ENCODE data around the gene PLVAP. TPM values are rescaled to one million over a fixed set of nuclear protein-coding genes. Genes with fewer than 3 reads are reported as not detected.
A peak's percentile ranks its signal among the peaks of the same experiment; 100 is the strongest.
"Not testable (repeated sequence)": the region's sequence is repeated elsewhere in the genome, so short reads cannot be mapped to it uniquely, and the experiment has no call there.

PLVAP gene
- total RNA-seq, 1 experiment from 2014 or later: not detected

GRCh38 chr19:17389957-17390664 is 13.0 kb upstream of the PLVAP start:
- Histone ChIP-seq H3K27me3 (no peaks in the 10 kb centered on the region), H3K4me1 (0 out of 2 replicates have a peak, but pooled peaks cover 3% of the 10 kb centered on the region), H3K36me3 (no peaks in the 10 kb centered on the region), H3K27ac (no peak overlapping the region), H3K9me3 (replicated peaks) (no peaks in the 10 kb centered on the region; the same call in 1 of the 2 replicates), H3K4me3 (peak overlapping the region; percentile 44)
- DNase-seq: no peak

GRCh38 chr19:17389288-17389687 is 12.1 kb upstream of the PLVAP start:
- no peak overlapping the region for H3K27ac ChIP-seq
- H3K9me3 ChIP-seq (replicated peaks): no peaks in the 10 kb centered on the region; the same call in 1 of the 2 replicates
- no peak for DNase-seq
- no peaks in the 10 kb centered on the region for H3K36me3 ChIP-seq
- H3K4me3 ChIP-seq: no peak overlapping the region
- no peaks in the 10 kb centered on the region for H3K27me3 ChIP-seq
- H3K4me1 ChIP-seq: 0 out of 2 replicates have a peak, but pooled peaks cover 3% of the 10 kb centered on the region

GRCh38 chr19:17385878-17386611 is 8.9 kb upstream of the PLVAP start:
- Histone ChIP-seq H3K27me3 (no peaks in the 10 kb centered on the region), H3K9me3 (replicated peaks) (peaks cover 3% of the 10 kb centered on the region), H3K36me3 (no peaks in the 10 kb centered on the region), H3K27ac (no peak overlapping the region), H3K4me3 (no peak overlapping the region), H3K4me1 (no peaks in the 10 kb centered on the region)
- peak; percentile 74 to 81 for DNase-seq

GRCh38 chr19:17380426-17381138 is 3.4 kb upstream of the PLVAP start:
- peaks cover 8% of the 10 kb centered on the region for H3K9me3 ChIP-seq (replicated peaks)

GRCh38 chr19:17379221-17379631 is 2.1 kb upstream of the PLVAP start:
- DNase-seq: no peak
- Histone ChIP-seq H3K9me3 (replicated peaks) (peaks cover 8% of the 10 kb centered on the region), H3K4me1 (no peaks in the 10 kb centered on the region; the same call in 1 of the 2 replicates), H3K36me3 (no peaks in the 10 kb centered on the region), H3K4me3 (no peak overlapping the region), H3K27me3 (peaks cover 23% of the 10 kb centered on the region), H3K27ac (no peak overlapping the region)

More at GRCh38 chr19:17380426-17381138, 3.4 kb upstream of the PLVAP start:
- Histone ChIP-seq H3K36me3 (no peaks in the 10 kb centered on the region), H3K4me3 (no peak overlapping the region), H3K4me1 (no peaks in the 10 kb centered on the region), H3K27ac (no peak overlapping the region), H3K27me3 (peaks cover 10% of the 10 kb centered on the region)
- DNase-seq: no peak

- Histone ChIP-seq H3K4me1 (no peaks in the 10 kb centered on the region; the same call in 1 of the 2 replicates), H3K27me3 (peaks cover 23% of the 10 kb centered on the region), H3K9me3 (replicated peaks) (peaks cover 8% of the 10 kb centered on the region), H3K27ac (no peak overlapping the region), H3K36me3 (no peaks in the 10 kb centered on the region), H3K4me3 (no peak overlapping the region)
- DNase-seq: no peak
Measured at GRCh38 chr19:17378271-17378670, 1.1 kb upstream of the PLVAP start.

GRCh38 chr19:17370026-17370587 is 7.0 kb downstream of the PLVAP start:
- peaks cover 8% of the 10 kb centered on the region for H3K27me3 ChIP-seq
- no peaks in the 10 kb centered on the region for H3K9me3 ChIP-seq (replicated peaks)
- no peak overlapping the region for H3K4me3 ChIP-seq
- H3K36me3 ChIP-seq: no peaks in the 10 kb centered on the region
- no peak overlapping the region for H3K27ac ChIP-seq
- H3K4me1 ChIP-seq: peaks cover 4% of the 10 kb centered on the region; the same call in 1 of the 2 replicates
- peak in 1 of 2 experiments; percentile 62 for DNase-seq

GRCh38 chr19:17365361-17365760 is 11.8 kb downstream of the PLVAP start:
- Histone ChIP-seq H3K27ac (no peak overlapping the region), H3K4me3 (no peak overlapping the region), H3K9me3 (replicated peaks) (no peaks in the 10 kb centered on the region), H3K4me1 (peaks cover 4% of the 10 kb centered on the region; the same call in 1 of the 2 replicates), H3K27me3 (no peaks in the 10 kb centered on the region), H3K36me3 (no peaks in the 10 kb centered on the region)
- no peak for DNase-seq

- not testable (repeated sequence) for H3K4me1 ChIP-seq; H3K27ac ChIP-seq; DNase-seq; H3K27me3 ChIP-seq; H3K36me3 ChIP-seq; H3K9me3 ChIP-seq (replicated peaks); H3K4me3 ChIP-seq
Measured at GRCh38 chr19:17363852-17364605, 13.1 kb downstream of the PLVAP start.

GRCh38 chr19:17359905-17360800 is 17.0 kb downstream of the PLVAP start:
- H3K9me3 ChIP-seq (replicated peaks): no peaks in the 10 kb centered on the region
- no peak overlapping the region for H3K27ac ChIP-seq
- H3K4me3 ChIP-seq: no peak overlapping the region
- no peaks in the 10 kb centered on the region for H3K4me1 ChIP-seq
- DNase-seq: no peak
- peaks cover 14% of the 10 kb centered on the region for H3K27me3 ChIP-seq
- H3K36me3 ChIP-seq: no peaks in the 10 kb centered on the region

GRCh38 chr19:17358395-17358794 is 18.7 kb downstream of the PLVAP start:
- Histone ChIP-seq H3K4me1 (no peaks in the 10 kb centered on the region), H3K27ac (no peak overlapping the region), H3K36me3 (no peaks in the 10 kb centered on the region), H3K27me3 (peaks cover 15% of the 10 kb centered on the region), H3K9me3 (replicated peaks) (no peaks in the 10 kb centered on the region), H3K4me3 (no peak overlapping the region)
- no peak for DNase-seq

GRCh38 chr19:17357724-17358123 is 19.4 kb downstream of the PLVAP start:
- Histone ChIP-seq H3K27me3 (peaks cover 20% of the 10 kb centered on the region), H3K9me3 (replicated peaks) (no peaks in the 10 kb centered on the region), H3K4me3 (no peak overlapping the region), H3K27ac (no peak overlapping the region), H3K4me1 (no peaks in the 10 kb centered on the region), H3K36me3 (no peaks in the 10 kb centered on the region)
- DNase-seq: no peak

- H3K27me3 ChIP-seq: peaks cover 20% of the 10 kb centered on the region
- H3K4me3 ChIP-seq: no peak overlapping the region
- H3K9me3 ChIP-seq (replicated peaks): no peaks in the 10 kb centered on the region
- H3K4me1 ChIP-seq: no peaks in the 10 kb centered on the region
- DNase-seq: no peak
- H3K36me3 ChIP-seq: no peaks in the 10 kb centered on the region
- no peak overlapping the region for H3K27ac ChIP-seq
Measured at GRCh38 chr19:17357078-17357666, 20.0 kb downstream of the PLVAP start.

Measured in SJCRH30 (cell line).